ENCODE data around the gene ITIH4.

GRCh38 chr3:52829906-52830463 is 487 bp downstream of the ITIH4 start:
- TF ChIP-seq CTCF (conservative IDR thresholded peaks at IDR 0.05; ENCODE audit: low read length) (no peak), EZH2phosphoT487 (IDR thresholded peaks at IDR 0.05; ENCODE audit: borderline replicate concordance) (no peak)
